BE2C (cell line): ENCODE results near the gene SPEM1.

Source experiments
- DNase-seq: peaks from one replicate; pipeline ENCODE4 v3.0.0-alpha.2; 2020
- H3K27me3 ChIP-seq: fragments of 250-450 bp; sonication (Bioruptor Pico); 2 replicates; pipeline ENCODE4 v1.5.1; 2020; ENCODE audit warnings: mild to moderate bottlenecking
- H3K36me3 ChIP-seq: fragments of 250-450 bp; sonication (Bioruptor Pico); 2 replicates; pipeline ENCODE4 v1.5.1; 2020; ENCODE audit warnings: mild to moderate bottlenecking
- H3K4me1 ChIP-seq: fragments of 250-450 bp; sonication (Bioruptor Pico); 2 replicates; pipeline ENCODE4 v1.5.1; 2020
- H3K4me3 ChIP-seq: 2 replicates; pipeline ENCODE4 v1.5.1; 2011; ENCODE audit warnings: low read depth, low read length
- H3K9me3 ChIP-seq: fragments of 250-450 bp; sonication (Bioruptor Pico); 2 replicates; pipeline ENCODE4 v1.5.1; 2020
- TF ChIP-seq, protein P1 (sequence below): IDR thresholded peaks from 2 replicates; pipeline ENCODE4 v1.5.1; 2012; ENCODE audit warnings: mild to moderate bottlenecking, low read depth, low read length

The SPEM1 gene

DNA sequence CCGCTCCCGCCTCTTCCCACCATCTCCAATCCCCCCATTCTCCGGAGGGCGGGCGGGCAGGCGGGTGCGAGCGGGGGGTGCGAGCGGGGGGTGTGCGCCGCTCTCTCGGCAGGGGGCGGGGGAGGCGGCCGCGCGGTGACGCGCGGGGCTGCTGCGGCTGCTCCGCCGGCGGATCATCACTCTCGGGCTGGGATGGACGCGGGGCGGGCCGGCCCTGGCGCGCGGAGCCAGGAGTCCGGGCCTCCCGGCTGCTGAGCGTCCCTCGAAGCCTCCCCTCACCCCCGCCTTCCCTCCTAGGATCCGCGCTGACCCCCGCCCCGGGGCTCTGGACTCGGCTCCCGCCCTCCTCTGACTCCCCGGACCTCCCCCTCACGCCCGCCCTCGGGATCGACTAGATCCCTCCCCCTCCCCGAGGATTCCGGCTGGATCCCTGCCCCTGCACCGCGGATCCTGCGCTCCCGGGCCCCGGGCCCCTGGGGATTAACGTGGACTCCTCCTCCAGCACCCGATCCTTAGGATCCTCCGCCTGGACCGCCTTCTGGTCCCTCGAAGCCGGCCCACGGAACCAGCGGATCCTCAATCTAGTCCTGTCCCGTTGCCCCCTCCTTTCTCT, 15.3 kb upstream of the SPEM1 start:
- H3K36me3 ChIP-seq = no peaks in the 10 kb centered on the region
- H3K27me3 ChIP-seq = no peaks in the 10 kb centered on the region
- no peak for DNase-seq
- H3K4me1 ChIP-seq = no peaks in the 10 kb centered on the region
- peak overlapping the region; percentile 49 for H3K4me3 ChIP-seq
- H3K9me3 ChIP-seq = no peaks in the 10 kb centered on the region
- TF ChIP-seq, protein P1, sequence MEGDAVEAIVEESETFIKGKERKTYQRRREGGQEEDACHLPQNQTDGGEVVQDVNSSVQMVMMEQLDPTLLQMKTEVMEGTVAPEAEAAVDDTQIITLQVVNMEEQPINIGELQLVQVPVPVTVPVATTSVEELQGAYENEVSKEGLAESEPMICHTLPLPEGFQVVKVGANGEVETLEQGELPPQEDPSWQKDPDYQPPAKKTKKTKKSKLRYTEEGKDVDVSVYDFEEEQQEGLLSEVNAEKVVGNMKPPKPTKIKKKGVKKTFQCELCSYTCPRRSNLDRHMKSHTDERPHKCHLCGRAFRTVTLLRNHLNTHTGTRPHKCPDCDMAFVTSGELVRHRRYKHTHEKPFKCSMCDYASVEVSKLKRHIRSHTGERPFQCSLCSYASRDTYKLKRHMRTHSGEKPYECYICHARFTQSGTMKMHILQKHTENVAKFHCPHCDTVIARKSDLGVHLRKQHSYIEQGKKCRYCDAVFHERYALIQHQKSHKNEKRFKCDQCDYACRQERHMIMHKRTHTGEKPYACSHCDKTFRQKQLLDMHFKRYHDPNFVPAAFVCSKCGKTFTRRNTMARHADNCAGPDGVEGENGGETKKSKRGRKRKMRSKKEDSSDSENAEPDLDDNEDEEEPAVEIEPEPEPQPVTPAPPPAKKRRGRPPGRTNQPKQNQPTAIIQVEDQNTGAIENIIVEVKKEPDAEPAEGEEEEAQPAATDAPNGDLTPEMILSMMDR = no peak

DNA sequence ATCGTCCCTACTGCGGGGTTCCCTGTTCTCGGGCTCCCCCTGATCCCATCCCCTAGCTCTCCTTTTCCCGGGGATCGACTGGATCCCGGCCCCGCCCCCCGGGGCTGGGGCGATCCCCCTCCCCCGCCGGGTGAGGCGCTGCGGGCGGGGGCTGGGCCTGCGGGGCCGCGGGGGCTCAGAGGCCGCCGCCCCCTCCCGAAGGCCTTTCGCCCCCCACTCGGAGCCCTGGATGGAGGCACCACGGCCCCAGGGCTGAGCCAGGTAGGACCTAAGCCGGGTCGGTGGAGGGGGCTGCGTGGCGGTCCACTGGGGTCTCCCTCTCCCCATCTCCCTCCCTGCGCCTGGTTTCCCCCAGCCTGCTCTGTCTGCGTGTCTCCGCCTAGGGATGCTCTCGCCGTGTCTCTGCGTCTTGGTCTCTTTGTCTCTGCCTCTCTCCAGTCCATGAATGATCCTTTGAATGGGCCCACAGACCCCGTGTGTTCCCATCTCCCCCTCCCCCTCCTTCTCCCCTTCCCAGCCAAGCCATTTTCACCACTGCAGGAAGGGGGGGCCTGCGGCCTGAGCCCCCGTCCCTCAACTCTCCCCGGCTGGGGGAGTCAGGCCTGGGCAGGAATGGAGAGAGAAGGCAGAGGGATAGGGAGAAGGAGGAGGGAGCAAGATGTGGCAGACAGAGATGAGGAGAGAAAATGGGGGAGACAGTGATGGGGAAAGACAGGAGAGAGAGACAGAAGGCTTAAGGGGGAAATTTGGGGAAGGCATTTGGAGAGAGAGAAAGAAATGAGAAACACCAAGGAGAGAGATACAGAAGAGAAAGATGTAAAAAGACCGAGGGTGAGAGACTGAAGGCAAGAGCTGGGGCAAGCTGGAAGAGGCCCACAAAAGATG, 14.5 kb upstream of the SPEM1 start:
- Histone ChIP-seq H3K27me3 (no peaks in the 10 kb centered on the region), H3K9me3 (no peaks in the 10 kb centered on the region), H3K4me3 (peak overlapping the region; percentile 49), H3K36me3 (no peaks in the 10 kb centered on the region), H3K4me1 (no peaks in the 10 kb centered on the region)
- TF ChIP-seq, protein P1 = no peak
- DNase-seq = no peak

DNA sequence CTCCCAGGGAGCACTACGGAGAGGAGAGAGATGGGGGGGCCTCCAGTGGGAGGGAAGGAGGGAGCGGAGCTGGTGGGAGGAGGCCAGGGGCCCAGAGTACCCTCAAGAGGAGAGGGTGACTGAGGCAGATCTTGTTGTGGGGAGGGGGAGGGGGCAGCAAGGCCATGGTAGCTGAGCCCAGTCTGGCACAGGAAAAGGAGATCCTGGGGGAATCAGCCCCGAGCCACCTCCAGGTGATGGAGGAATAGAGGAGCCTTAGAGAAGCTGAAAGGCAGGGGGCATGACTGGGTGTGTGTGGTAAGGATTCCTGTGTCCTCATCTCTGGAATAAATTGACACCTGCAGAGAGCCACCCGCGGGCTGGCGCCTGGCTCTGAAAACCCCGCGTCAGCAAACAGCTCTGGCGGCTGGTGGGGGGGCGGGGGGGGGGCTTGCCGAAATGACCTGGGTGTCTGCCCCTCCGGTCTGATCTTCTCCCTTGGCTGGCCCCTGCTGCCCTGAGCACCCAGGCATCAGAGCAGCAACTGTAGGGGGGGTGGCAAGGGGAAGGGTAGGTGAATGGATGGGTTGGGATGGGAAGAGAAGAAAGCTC, 13.8 kb upstream of the SPEM1 start:
- H3K36me3 ChIP-seq = no peaks in the 10 kb centered on the region
- H3K4me3 ChIP-seq = no peak overlapping the region
- H3K4me1 ChIP-seq = no peaks in the 10 kb centered on the region
- no peak for DNase-seq
- H3K27me3 ChIP-seq = no peaks in the 10 kb centered on the region
- H3K9me3 ChIP-seq = no peaks in the 10 kb centered on the region
- TF ChIP-seq, protein P1 = no peak

DNA sequence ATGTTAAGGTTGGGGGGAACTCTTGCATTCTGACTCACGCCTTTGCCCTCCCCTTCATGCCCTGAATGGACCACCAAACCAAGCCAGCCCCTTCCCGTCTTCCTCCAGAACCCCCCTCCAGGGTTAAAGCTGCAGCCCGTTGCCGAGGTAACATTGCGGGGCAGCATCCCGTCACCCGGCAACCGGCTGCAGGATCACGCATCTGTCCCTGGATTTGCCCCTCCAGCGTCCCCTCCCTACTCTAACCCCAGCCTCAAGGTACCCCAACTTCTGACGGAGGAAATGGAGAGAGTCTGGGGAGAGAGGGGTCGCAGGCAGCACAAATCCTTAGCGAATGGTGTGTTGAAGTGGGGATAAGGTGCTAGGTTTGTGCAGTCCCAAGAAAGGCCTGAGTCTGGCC, 13.0 kb upstream of the SPEM1 start:
- DNase-seq = no peak
- H3K27me3 ChIP-seq = no peaks in the 10 kb centered on the region
- no peaks in the 10 kb centered on the region for H3K36me3 ChIP-seq
- no peak overlapping the region for H3K4me3 ChIP-seq
- no peaks in the 10 kb centered on the region for H3K4me1 ChIP-seq
- TF ChIP-seq, protein P1 = no peak
- no peaks in the 10 kb centered on the region for H3K9me3 ChIP-seq

DNA sequence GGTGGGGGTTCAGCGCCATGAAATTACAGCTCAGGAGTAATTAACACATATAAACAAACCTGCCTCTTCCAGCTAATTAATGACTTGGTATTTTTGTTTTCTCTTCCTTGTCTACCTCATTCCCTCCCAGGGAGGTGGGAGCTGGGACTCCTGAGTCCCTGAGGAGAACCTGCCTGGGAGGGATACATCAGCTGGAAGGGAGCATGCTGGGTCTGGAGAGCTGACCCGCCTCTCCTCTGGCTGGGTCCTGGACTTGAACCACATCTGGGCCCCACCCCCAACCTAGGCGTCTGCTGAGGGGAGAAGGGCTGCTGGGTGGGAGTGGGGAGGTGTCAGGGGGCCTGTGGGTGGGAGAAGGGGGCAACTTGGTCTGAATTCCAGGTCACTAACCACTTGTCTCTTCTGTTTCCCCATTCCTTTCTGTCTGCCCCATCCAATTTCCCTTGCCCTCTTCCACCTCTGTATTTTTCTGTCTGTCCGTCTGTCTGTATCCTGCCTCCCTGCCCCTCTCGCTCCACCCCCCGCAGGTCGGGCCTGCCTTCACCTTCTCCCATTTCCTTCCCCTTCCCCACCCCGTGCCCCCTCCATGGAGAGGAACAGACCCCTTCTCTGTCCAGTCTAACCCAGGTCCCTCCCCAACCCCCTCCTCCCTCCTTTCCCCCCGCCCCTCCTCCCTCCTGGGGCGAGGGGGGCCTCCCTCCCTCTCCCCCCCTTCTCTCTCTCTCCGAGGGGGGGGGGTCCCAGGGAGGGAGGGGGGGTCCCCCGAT, 12.5 kb upstream of the SPEM1 start, which contains the start of gene NLGN2:
NLGN2 (plus strand) TSS at position 361 of the 767 bp plus-strand sequence. CDS start 411 bp downstream, outside the sequence.
- Histone ChIP-seq H3K27me3 (no peaks in the 10 kb centered on the region), H3K4me3 (no peak within 1 kb of the TSS), H3K4me1 (no peaks in the 10 kb centered on the region), H3K9me3 (no peaks in the 10 kb centered on the region), H3K36me3 (no peaks in the 10 kb centered on the region)
- TF ChIP-seq, protein P1 = no peak
- DNase-seq = no peak
